Tibial nerve (tissue), 4 donors: Measurements from ENCODE around the gene DNAJB6. TPM values are rescaled to one million over a fixed set of nuclear protein-coding genes. Genes with fewer than 3 reads are reported as not detected.

Experiments used
- DNase-seq, 2 donors: peaks; one replicate each; pipeline ENCODE4 v3.0.0-alpha.2; 2019; ENCODE audit warnings: low spot score in 2 of 2
- H3K27ac ChIP-seq, 4 donors: fragments of 200-600 bp; sonication (generic) in 3 of 4; one replicate each; pipeline ENCODE4 v1.5.1; 2017 to 2019; ENCODE audit warnings: mild to moderate bottlenecking in 1 of 4
- H3K27me3 ChIP-seq, 2 donors: fragments of 200-600 bp; sonication (generic) in 1 of 2; one replicate each; pipeline versions ENCODE4 v1.5.1 to v1.6.0; 2017 to 2019
- H3K36me3 ChIP-seq, 3 donors: fragments of 200-600 bp; sonication (generic); one replicate each; pipeline ENCODE4 v1.5.1; 2018 to 2019
- H3K4me1 ChIP-seq, 4 donors: fragments of 200-600 bp; sonication (generic) in 3 of 4; one replicate each; pipeline ENCODE4 v1.5.1; 2017 to 2019
- H3K4me3 ChIP-seq, 4 donors: fragments of 200-600 bp; sonication (generic) in 3 of 4; one replicate each; pipeline ENCODE4 v1.5.1; 2017 to 2019; ENCODE audit warnings: mild to moderate bottlenecking in 1 of 4, moderate library complexity in 1 of 4
- H3K9me3 ChIP-seq, 4 donors: fragments of 200-600 bp; sonication (generic) in 3 of 4; one replicate each; pipeline ENCODE4 v1.5.1; 2017 to 2019
- CTCF ChIP-seq, 5 experiments: fragments of 200-600 bp in 3 of 5; fragments of 450-650 bp in 2 of 5; sonication (generic) in 3 of 5; IDR thresholded peaks; one replicate each; pipeline ENCODE4 v1.5.1; 2016 to 2019; ENCODE audit warnings: antibody characterized with exemption in 5 of 5, mild to moderate bottlenecking in 3 of 5, moderate library complexity in 2 of 5
- EP300 ChIP-seq, 2 donors: sonication (generic); formaldehyde crosslinking; IDR thresholded peaks; one replicate each; pipeline ENCODE4 v1.6.1; 2017; ENCODE audit warnings: antibody characterized with exemption in 2 of 2, mild to moderate bottlenecking in 1 of 2
- POLR2A ChIP-seq, 2 donors: fragments of 450-650 bp; IDR thresholded peaks; one replicate each; pipeline ENCODE4 v1.6.1; 2017; ENCODE audit warnings: antibody characterized with exemption in 2 of 2, mild to moderate bottlenecking in 2 of 2, moderate library complexity in 2 of 2
- WGBS, 2 donors: methylation state at CpG; one replicate each; pipeline ENCODE4 v1.1.5; 2018; 5-methylcytosine and 5-hydroxymethylcytosine counted together
- total RNA-seq, 4 donors: library from RNA; depleted of rRNA; stranded (reverse); fragments of >200 nt; gene quantifications; one replicate each; pipeline ENCODE4 v1.1.0, GENCODE V29; 2016

Gene DNAJB6
- total RNA-seq, 4 donors from 2014 or later: 85.5 to 106 (median 96.9) TPM

DNA sequence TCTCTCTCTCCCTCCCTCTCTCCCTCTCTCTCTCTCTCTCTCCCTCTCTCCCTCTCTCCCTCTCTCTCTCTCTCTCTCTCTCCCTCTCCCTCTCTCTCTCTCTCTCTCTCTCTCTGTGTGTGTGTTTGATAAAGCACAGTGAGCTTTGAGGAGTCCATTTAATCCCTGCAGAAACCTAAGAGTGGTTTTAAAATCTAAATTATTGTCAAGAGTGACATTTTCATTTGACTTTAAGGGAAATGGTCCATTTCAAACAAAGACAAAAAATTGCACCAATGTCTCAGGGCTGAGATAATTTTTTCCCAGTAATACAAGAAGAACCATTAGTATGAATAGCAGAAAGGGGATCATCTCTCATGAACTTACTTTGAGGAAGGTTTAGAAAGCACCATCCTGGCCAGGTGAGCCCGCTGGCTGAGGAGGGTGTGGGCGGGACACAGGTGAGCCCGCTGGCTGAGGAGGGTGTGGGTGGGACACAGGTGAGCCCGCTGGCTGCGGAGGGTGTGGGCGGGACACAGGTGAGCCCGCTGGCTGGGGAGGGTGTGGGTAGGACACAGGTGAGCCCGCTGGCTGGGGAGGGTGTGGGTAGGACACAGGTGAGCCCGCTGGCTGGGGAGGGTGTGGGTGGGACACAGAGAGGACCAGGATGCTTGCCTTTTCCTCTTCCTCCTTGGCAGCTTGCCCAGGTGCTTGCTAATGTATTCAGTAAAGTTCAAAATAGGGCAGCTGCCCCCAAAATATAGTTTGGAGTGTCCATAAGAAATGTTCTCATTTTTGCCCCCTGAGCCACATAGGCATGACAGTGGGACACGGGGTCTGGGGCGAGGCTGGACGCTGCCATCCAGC lies 125.0 kb downstream of the DNAJB6 start:
- Histone ChIP-seq H3K27ac (no peak overlapping the region), H3K4me1 (no peaks in the 10 kb centered on the region), H3K4me3 (no peak overlapping the region), H3K9me3 (no peaks in the 10 kb centered on the region), H3K27me3 (peaks cover 0 to 12% of the 10 kb centered on the region in 2 donors), H3K36me3 (no peaks in the 10 kb centered on the region)
- no peak for DNase-seq
- no peak for TF ChIP-seq EP300 (IDR thresholded peaks at IDR 0.05)
- TF ChIP-seq CTCF (IDR thresholded peaks at IDR 0.05): no peak
- WGBS, 2 donors: 62 to 80% methylated on average over 12 of the region's 12 CpGs

DNA sequence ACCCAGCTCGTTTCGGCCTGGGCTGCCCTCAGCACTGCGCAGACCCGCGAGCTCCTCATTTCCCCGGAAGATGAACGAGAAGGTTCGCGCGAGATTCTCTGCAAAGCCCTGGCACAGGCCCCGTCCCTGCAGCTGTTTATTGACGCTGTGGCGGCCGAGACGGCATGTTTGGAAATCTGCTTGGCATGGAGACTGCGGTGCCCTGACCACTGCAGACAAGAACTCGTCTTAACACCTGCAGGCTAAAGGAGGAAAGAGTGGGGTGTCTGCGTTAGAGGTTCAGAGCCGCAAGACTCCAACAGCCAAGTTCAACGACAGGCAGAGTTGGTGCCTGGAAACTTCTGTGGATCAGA lies 125.6 kb downstream of the DNAJB6 start:
- Histone ChIP-seq H3K27ac (no peak overlapping the region), H3K4me1 (no peaks in the 10 kb centered on the region), H3K9me3 (no peaks in the 10 kb centered on the region), H3K27me3 (peaks cover 0 to 12% of the 10 kb centered on the region in 2 donors), H3K4me3 (no peak overlapping the region), H3K36me3 (no peaks in the 10 kb centered on the region)
- TF ChIP-seq EP300 (IDR thresholded peaks at IDR 0.05) (no peak), CTCF (IDR thresholded peaks at IDR 0.05) (no peak)
- WGBS, 2 donors: 91 to 92% methylated on average over 20 of the region's 20 CpGs
- no peak for DNase-seq

- Histone ChIP-seq H3K4me3 (no peak overlapping the region), H3K4me1 (no peaks in the 10 kb centered on the region), H3K27me3 (peaks cover 0 to 12% of the 10 kb centered on the region in 2 donors), H3K27ac (no peak overlapping the region), H3K36me3 (no peaks in the 10 kb centered on the region), H3K9me3 (no peaks in the 10 kb centered on the region)
- no peak for TF ChIP-seq POLR2A (IDR thresholded peaks at IDR 0.05)
- TF ChIP-seq CTCF (IDR thresholded peaks at IDR 0.05): no peak
- no peak for DNase-seq
- 73 to 77% methylated on average over 10 of the region's 10 CpGs for WGBS, 2 donors
Observed at GRCh38 chr7:157462840-157463239, 126.0 kb downstream of the DNAJB6 start.

- Histone ChIP-seq H3K27me3 (peaks cover 0 to 12% of the 10 kb centered on the region in 2 donors), H3K4me3 (no peak overlapping the region), H3K36me3 (no peaks in the 10 kb centered on the region), H3K27ac (no peak overlapping the region), H3K9me3 (no peaks in the 10 kb centered on the region), H3K4me1 (no peaks in the 10 kb centered on the region)
- TF ChIP-seq CTCF (IDR thresholded peaks at IDR 0.05) (no peak), EP300 (IDR thresholded peaks at IDR 0.05) (no peak), POLR2A (IDR thresholded peaks at IDR 0.05) (no peak)
- 75 to 84% methylated on average over 12 of the region's 12 CpGs for WGBS, 2 donors
- DNase-seq: no peak
Observed at GRCh38 chr7:157463245-157463644, 126.4 kb downstream of the DNAJB6 start.

DNA sequence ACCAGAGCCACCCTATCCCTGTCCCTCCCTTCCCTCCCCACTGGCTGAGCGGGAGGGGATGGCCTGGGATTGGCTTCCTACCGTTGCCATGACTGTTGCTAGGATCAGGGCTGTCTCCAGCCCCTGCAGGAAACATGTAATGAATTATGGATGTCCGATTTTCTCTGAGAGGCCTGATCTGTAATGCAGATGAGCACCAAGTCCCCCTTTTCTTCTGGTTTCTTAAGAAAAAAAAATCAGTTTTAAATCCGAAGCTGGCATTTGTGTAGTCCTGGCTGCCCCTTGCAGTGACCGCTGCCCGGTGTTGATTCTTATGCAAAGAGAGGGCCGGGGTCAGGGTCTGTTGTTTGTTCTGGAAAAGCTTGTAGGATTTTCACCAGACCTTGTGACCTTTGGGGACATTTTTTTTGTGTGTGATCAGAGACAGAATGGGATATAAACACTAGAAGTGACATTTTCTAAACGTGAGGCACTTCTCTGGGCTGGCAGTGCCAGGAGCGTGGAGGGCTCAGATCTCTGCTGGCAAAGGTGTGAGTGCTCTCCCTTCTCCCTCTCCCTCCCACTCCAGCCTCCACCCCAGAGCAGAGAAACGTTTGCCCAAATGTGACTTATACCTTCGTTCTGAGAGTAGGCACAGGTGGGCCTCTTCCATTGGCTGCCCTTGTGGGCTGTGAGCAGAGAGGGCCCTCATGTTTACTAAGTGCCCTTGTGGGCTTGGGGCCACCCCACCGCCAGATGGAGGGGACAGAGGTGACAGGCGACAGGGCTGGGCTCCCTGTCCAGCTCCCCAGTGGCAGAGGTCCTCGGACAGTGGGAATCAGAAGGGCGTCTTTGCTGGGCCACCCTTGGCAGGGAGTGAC lies 127.5 kb downstream of the DNAJB6 start:
- Histone ChIP-seq H3K36me3 (no peaks in the 10 kb centered on the region), H3K4me1 (no peaks in the 10 kb centered on the region), H3K27me3 (peaks cover 0 to 12% of the 10 kb centered on the region in 2 donors), H3K4me3 (no peak overlapping the region), H3K9me3 (no peaks in the 10 kb centered on the region), H3K27ac (no peak overlapping the region)
- no peak for DNase-seq
- 26 to 35% methylated on average over 13 to 15 of the region's 15 CpGs for WGBS, 2 donors
- TF ChIP-seq CTCF (IDR thresholded peaks at IDR 0.05) (no peak), EP300 (IDR thresholded peaks at IDR 0.05) (no peak), POLR2A (IDR thresholded peaks at IDR 0.05) (no peak)
